H9 (cell line): ENCODE data around the gene CEBPE. TPM values are rescaled to one million over a fixed set of nuclear protein-coding genes. Genes with fewer than 3 reads are reported as not detected.
A peak's percentile ranks its signal among the peaks of the same experiment; 100 is the strongest.

Experiments
- DNase-seq: peaks from one replicate; pipeline ENCODE4 v3.0.0-alpha.2; 2017
- H2AFZ ChIP-seq: one replicate; pipeline ENCODE4 v1.6.1; 2013; ENCODE audit warnings: mild to moderate bottlenecking, low read length, control low read depth, moderate library complexity
- H2AK5ac ChIP-seq: 2 replicates; pipeline ENCODE4 v1.6.1; 2013; ENCODE audit warnings: low read length, control low read depth, mixed read lengths; ENCODE audit not compliant: insufficient read length
- H2BK120ac ChIP-seq: one replicate; pipeline ENCODE4 v1.6.1; 2013; ENCODE audit warnings: low read depth, mild to moderate bottlenecking, low read length, control low read depth, inconsistent platforms; ENCODE audit not compliant: poor library complexity, severe bottlenecking
- H2BK12ac ChIP-seq: 2 replicates; pipeline ENCODE4 v1.6.1; 2013; ENCODE audit warnings: low read length, control low read depth, mixed read lengths, low read depth; ENCODE audit not compliant: insufficient read length
- H2BK15ac ChIP-seq: 2 replicates; pipeline ENCODE4 v1.6.1; 2013; ENCODE audit warnings: low read depth, low read length, control low read depth
- H2BK20ac ChIP-seq: one replicate; pipeline ENCODE4 v1.6.1; 2013; ENCODE audit warnings: low read depth, mild to moderate bottlenecking, low read length, control low read depth, inconsistent platforms; ENCODE audit not compliant: poor library complexity, severe bottlenecking
- H2BK5ac ChIP-seq: 2 replicates; pipeline ENCODE4 v1.6.1; 2013; ENCODE audit warnings: low read length, control low read depth, mixed read lengths; ENCODE audit not compliant: insufficient read length
- H3K14ac ChIP-seq: 2 replicates; pipeline ENCODE4 v1.6.1; 2013; ENCODE audit warnings: low read length, control low read depth; ENCODE audit not compliant: insufficient read depth
- H3K18ac ChIP-seq: 2 replicates; pipeline ENCODE4 v1.6.1; 2013; ENCODE audit warnings: low read depth, mild to moderate bottlenecking, mixed read lengths, low read length, control low read depth; ENCODE audit not compliant: insufficient read length
- H3K23ac ChIP-seq: 2 replicates; pipeline ENCODE4 v1.6.1; 2013; ENCODE audit warnings: low read length, control low read depth, mixed read lengths, low read depth; ENCODE audit not compliant: insufficient read length
- H3K23me2 ChIP-seq: 2 replicates; pipeline ENCODE4 v1.6.1; 2013; ENCODE audit warnings: low read depth, mild to moderate bottlenecking, mixed read lengths, low read length, control low read depth; ENCODE audit not compliant: insufficient read length, poor library complexity, severe bottlenecking
- H3K27ac ChIP-seq: 2 replicates; pipeline ENCODE4 v1.5.1; 2013; ENCODE audit warnings: low read length, control low read depth, mixed read lengths, low read depth; ENCODE audit not compliant: insufficient read length
- H3K27me3 ChIP-seq: 2 replicates; pipeline ENCODE4 v1.6.1; 2013; ENCODE audit warnings: low read length, control low read depth, inconsistent platforms; ENCODE audit not compliant: insufficient read depth
- H3K4ac ChIP-seq: 2 replicates; pipeline ENCODE4 v1.6.1; 2013; ENCODE audit warnings: low read depth, mild to moderate bottlenecking, control low read depth, inconsistent platforms, low read length, moderate library complexity
- H3K4me1 ChIP-seq: 2 replicates; pipeline ENCODE4 v1.6.1; 2013; ENCODE audit warnings: low read length, control low read depth, inconsistent platforms; ENCODE audit not compliant: insufficient read depth
- H3K4me2 ChIP-seq: 2 replicates; pipeline ENCODE4 v1.6.1; 2013; ENCODE audit warnings: low read length, control low read depth, mixed read lengths; ENCODE audit not compliant: insufficient read length, insufficient read depth
- H3K56ac ChIP-seq: 2 replicates; pipeline ENCODE4 v1.6.1; 2013; ENCODE audit warnings: low read depth, mild to moderate bottlenecking, mixed read lengths, low read length, control low read depth; ENCODE audit not compliant: insufficient read length
- H3K79me1 ChIP-seq: 2 replicates; pipeline ENCODE4 v1.6.1; 2013; ENCODE audit warnings: low read depth, mild to moderate bottlenecking, moderate library complexity, low read length, control low read depth, inconsistent platforms; ENCODE audit not compliant: insufficient read depth, poor library complexity, severe bottlenecking
- H3K79me2 ChIP-seq: 2 replicates; pipeline ENCODE4 v1.6.1; 2013; ENCODE audit warnings: low read length, control low read depth, inconsistent platforms; ENCODE audit not compliant: insufficient read depth
- H3K9ac ChIP-seq: 2 replicates; pipeline ENCODE4 v1.6.1; 2013; ENCODE audit warnings: low read length, control low read depth, mixed read lengths; ENCODE audit not compliant: insufficient read length; ENCODE audit errors: extremely low read depth
- H3K9me3 ChIP-seq: one replicate; pipeline ENCODE4 v1.6.1; 2013; ENCODE audit warnings: low read depth, low read length, inconsistent platforms; ENCODE audit not compliant: control insufficient read depth
- H3T11ph ChIP-seq: one replicate; pipeline ENCODE4 v1.6.1; 2013; ENCODE audit warnings: mild to moderate bottlenecking, low read length, control low read depth, inconsistent platforms
- H4K20me1 ChIP-seq: one replicate; pipeline ENCODE4 v1.6.1; 2013; ENCODE audit not compliant: control insufficient read depth, insufficient read length, insufficient read depth
- H4K5ac ChIP-seq: 2 replicates; pipeline ENCODE4 v1.6.1; 2013; ENCODE audit warnings: low read depth, mild to moderate bottlenecking, mixed read lengths, low read length, control low read depth; ENCODE audit not compliant: insufficient read length
- H4K8ac ChIP-seq: replicated peaks from 2 replicates; pipeline ENCODE4 v1.6.1; 2013; ENCODE audit warnings: low read length, control low read depth, mixed read lengths, low read depth; ENCODE audit not compliant: insufficient read length
- H4K91ac ChIP-seq: 2 replicates; pipeline ENCODE4 v1.6.1; 2013; ENCODE audit warnings: low read depth, mild to moderate bottlenecking, moderate library complexity, mixed read lengths, low read length, control low read depth; ENCODE audit not compliant: insufficient read length
- H3K27ac Mint-ChIP-seq, 3 experiments: 2 replicates in 2 of 3; 3 replicates in 1 of 3; pipeline ENCODE4 v1.8.0; 2020 to 2021; ENCODE audit warnings: mixed read lengths in 3 of 3, mild to moderate bottlenecking in 1 of 3, moderate library complexity in 1 of 3
- H3K27me3 Mint-ChIP-seq: 2 replicates; pipeline ENCODE4 v1.8.0; 2021; ENCODE audit warnings: low read depth, mild to moderate bottlenecking, moderate library complexity, mixed read lengths
- H3K36me3 Mint-ChIP-seq, 3 experiments: 2 replicates in 2 of 3; 3 replicates in 1 of 3; pipeline ENCODE4 v1.8.0; 2020 to 2021; ENCODE audit warnings: low read depth in 3 of 3, mixed read lengths in 3 of 3; ENCODE audit not compliant: insufficient read depth in 1 of 3
- H3K4me1 Mint-ChIP-seq, 2 experiments: 2 replicates each; pipeline ENCODE4 v1.8.0; 2020; ENCODE audit warnings: mixed read lengths in 2 of 2
- H3K4me3 Mint-ChIP-seq, 2 experiments: 2 replicates in 1 of 2; 3 replicates in 1 of 2; pipeline ENCODE4 v1.8.0; 2020 to 2021; ENCODE audit warnings: mild to moderate bottlenecking in 2 of 2, mixed read lengths in 2 of 2, moderate library complexity in 1 of 2
- H3K9me3 Mint-ChIP-seq, 2 experiments: 2 replicates in 1 of 2; 3 replicates in 1 of 2; pipeline ENCODE4 v1.8.0; 2020; ENCODE audit warnings: mild to moderate bottlenecking in 2 of 2, mixed read lengths in 2 of 2, moderate library complexity in 1 of 2
- CTCF ChIP-seq: fragments of 200-600 bp; sonication (generic); conservative IDR thresholded peaks from 3 replicates; pipeline ENCODE4 v1.8.0; 2021; ENCODE audit warnings: antibody characterized with exemption, mild to moderate bottlenecking
- WGBS: extraction: QIAGEN DNeasy Blood & Tissue Kit; methylation state at CpG from one replicate; pipeline ENCODE4 v1.1.7; 2013; ENCODE audit warnings: missing lambda C conversion rate, low lambda C conversion rate, mixed read lengths; ENCODE audit not compliant: insufficient read length; ENCODE audit errors: extremely low coverage; 5-methylcytosine and 5-hydroxymethylcytosine counted together
- total RNA-seq: library from RNA; stranded (reverse); gene quantifications from 2 replicates; pipeline ENCODE4 v1.2.1, GENCODE V29; 2021

The CEBPE gene
- total RNA-seq, 1 experiment from 2014 or later: not detected

- Histone ChIP-seq H2AFZ (no peak overlapping the region), H3K18ac (no peak overlapping the region), H3K4me1 (peaks cover 2% of the 10 kb centered on the region; the same call in 1 of the 2 replicates), H3K9me3 (no peaks in the 10 kb centered on the region), H2BK20ac (no peak overlapping the region), H4K8ac (no peak overlapping the region), H2BK120ac (no peak overlapping the region), H3K79me1 (no peaks in the 10 kb centered on the region), H2BK12ac (no peak overlapping the region), H4K91ac (no peak overlapping the region), H3K56ac (no peak overlapping the region), H3T11ph (no peak overlapping the region), H3K23ac (no peak overlapping the region), H3K4me2 (no peak overlapping the region), H3K9ac (no peak overlapping the region), H3K23me2 (no peaks in the 10 kb centered on the region), H3K14ac (no peak overlapping the region), H3K27me3 (peaks cover 1% of the 10 kb centered on the region; the same call in 1 of the 2 replicates), H3K27ac (no peak overlapping the region), H3K4ac (no peak overlapping the region), H4K20me1 (no peaks in the 10 kb centered on the region), H2BK5ac (no peak overlapping the region), H4K5ac (no peak overlapping the region), H3K79me2 (no peaks in the 10 kb centered on the region), H2BK15ac (no peak overlapping the region), H2AK5ac (no peak overlapping the region)
- Mint-ChIP-seq H3K4me3 (no peak overlapping the region; a peak in 1 of 5 replicates), H3K36me3 (peaks cover 31 to 48% (median 46%) of the 10 kb centered on the region in 3 experiments; a peak in 6 of 7 replicates), H3K27ac (peak overlapping the region in 1 of 3 experiments; percentile 38; a peak in 1 of 7 replicates), H3K9me3 (no peaks in the 10 kb centered on the region), H3K27me3 (0 out of 2 replicates have a peak, but pooled peaks cover 2% of the 10 kb centered on the region), H3K4me1 (peaks cover 29 to 31% of the 10 kb centered on the region in 2 experiments)
- DNase-seq: no peak
- no peak for TF ChIP-seq CTCF
- WGBS: no CpG with 5 or more reads among the region's 8 CpGs
Observed at GRCh38 chr14:23126548-23127278, 7.7 kb upstream of the CEBPE start.
